GM19455 (cell line): ENCODE results near the gene SESN1.
"Not testable (repeated sequence)": the region's sequence is repeated elsewhere in the genome, so short reads cannot be mapped to it uniquely, and the experiment has no call there.

Experiments
- ATAC-seq: cut with Tn5 transposase; IDR thresholded peaks from one replicate; pipeline ENCODE4 v1.9.1; 2021; ENCODE audit not compliant: unreplicated experiment

Gene SESN1

DNA sequence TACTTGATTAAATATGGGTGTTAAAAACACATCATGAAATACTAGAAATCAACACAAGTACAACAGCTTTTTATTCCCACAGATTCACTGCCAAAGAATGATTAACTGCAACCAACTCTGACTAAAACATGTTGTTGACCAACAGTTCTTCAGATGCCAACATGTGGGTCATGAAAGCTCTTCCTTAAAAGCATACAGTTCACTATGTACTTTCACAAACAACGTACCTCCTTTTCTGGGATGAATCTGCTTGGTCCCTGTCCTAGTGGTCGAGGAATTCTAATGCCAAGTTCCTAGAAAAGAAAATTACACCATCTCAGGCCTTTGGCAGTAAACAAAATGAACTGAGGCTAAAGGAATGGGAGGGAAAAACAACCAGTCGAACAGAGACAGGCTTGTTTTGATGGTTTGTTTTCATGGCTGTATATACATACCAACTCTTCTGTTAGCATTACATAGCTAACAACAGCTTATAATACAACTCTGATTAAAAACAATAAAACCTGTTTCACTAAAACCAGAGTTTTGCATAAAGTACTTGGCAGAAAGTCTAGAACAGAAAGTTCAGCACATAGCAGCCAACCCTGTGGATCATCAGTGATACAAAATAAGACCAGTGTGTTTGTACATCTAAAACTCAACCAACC, 92.5 kb downstream of the SESN1 start:
- ATAC-seq = no peak

GRCh38 chr6:109001291-109001894, 93.3 kb downstream of the SESN1 start:
- no peak for ATAC-seq

GRCh38 chr6:109000289-109000688, 94.4 kb downstream of the SESN1 start:
- no peak for ATAC-seq

DNA sequence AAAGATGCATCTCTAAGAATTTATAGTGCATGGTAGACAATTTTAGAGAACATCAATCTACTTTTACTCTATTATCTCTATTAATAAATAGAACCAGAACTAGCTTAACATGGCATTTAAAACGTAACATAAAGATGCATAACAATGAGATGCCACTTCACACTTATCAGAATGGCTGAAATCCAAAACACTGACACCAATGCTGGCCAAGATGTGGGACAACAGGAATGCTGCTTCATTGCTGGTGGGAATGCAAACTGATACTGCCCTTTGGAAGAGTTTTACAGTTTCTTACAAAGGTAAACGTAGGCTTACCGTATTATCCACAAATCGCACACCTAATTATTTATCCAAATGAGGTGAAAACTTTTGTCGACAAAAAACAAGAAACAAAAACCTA, 95.2 kb downstream of the SESN1 start:
- no peak for ATAC-seq

GRCh38 chr6:108998485-108998884, 96.2 kb downstream of the SESN1 start:
- no peak for ATAC-seq

DNA sequence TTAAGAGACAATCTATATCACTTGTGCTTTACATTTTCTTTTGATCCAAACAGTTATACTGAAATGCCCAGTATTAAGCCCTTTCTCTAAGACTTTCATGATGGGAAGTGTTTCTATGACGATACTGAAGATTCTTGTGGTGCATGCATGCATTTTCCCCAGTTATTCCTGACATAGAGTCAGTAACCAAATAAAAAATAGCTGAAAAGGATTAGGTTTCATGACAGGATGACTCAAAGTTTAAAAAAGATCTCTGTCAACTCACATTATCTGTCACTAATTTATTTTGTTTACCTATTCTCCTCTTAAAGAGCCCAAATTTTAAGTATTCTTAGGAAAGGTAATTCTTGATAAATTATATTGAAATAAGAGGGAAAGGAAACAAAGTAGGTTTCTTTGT, 98.4 kb downstream of the SESN1 start:
- ATAC-seq = no peak

GRCh38 chr6:108995296-108995695, 99.3 kb downstream of the SESN1 start:
- ATAC-seq = no peak

GRCh38 chr6:108993876-108994275, 100.8 kb downstream of the SESN1 start:
- ATAC-seq = no peak

GRCh38 chr6:108989700-108990099, 104.9 kb downstream of the SESN1 start:
- no peak for ATAC-seq

DNA sequence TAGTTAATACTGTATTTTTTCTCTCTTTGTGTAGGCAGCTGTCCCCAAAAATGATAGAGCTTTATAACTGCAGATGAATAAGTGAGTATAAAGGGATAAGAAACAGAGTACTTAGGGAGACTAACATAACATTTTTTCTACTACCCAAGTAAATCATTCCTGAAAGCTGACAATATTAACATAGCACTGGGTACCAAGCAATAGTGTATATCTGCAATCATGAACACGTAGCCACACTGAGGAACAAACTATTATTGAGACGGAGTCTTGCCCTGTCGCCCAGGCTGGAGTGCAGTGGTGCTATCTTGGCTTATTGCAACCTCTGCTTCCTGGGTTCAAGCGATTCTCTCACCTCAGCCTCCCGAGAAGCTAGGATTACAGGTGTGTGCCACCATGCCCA, 105.9 kb downstream of the SESN1 start:
- no peak for ATAC-seq

- ATAC-seq = no peak
Observed at GRCh38 chr6:108988296-108988695, 106.3 kb downstream of the SESN1 start.

GRCh38 chr6:108987156-108987555, 107.5 kb downstream of the SESN1 start:
- ATAC-seq = no peak

- no peak for ATAC-seq
Observed at GRCh38 chr6:108985301-108985700, 109.3 kb downstream of the SESN1 start.

- ATAC-seq = no peak
Observed at GRCh38 chr6:108983151-108983550, 111.5 kb downstream of the SESN1 start.

DNA sequence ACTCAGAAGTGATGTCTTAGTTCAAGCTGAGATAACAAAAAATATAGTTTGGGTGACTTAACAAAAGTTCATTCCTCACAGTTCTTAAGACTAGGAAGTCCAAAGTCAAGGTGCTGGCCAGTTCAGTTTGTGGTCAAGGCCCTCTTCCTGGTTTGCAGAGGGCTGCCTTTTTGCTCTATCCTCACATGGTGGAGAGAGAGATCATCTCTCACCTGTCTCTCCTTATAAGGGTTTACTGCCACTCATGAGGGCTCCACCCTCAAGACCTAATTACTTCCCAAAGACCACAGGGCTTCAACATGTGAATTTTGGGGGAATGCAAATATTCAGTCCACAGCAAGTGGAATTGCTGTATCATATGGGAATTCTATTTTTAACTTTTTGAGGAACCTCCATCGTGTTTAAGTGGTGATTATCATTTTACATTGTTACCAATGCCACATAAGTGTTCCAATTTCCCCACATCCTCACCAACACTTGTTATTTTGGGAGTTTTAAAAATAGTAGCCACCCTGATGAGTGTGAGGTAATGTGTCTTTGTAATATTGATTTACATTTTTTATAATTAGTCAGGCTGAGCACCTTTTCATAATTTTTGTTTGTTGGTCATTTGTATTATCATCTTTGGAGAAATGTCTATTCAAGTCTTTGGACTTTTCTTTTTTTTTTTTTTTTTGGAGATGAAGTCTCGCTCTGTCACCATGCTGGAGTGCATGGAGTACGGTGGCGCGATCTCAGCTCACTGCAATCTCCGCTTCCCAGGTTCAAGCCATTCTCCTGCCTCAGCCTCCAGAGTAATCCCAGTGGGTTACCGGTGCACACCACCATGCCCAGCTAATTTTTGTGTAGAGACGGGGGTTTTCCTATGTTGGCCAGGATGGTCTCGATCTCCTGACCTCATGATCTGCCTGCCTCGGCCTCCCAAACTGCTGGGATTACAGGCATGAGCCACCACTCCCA, 112.2 kb downstream of the SESN1 start:
- ATAC-seq = no peak

- ATAC-seq = not testable (repeated sequence)
Observed at GRCh38 chr6:108978638-108979037, 116.0 kb downstream of the SESN1 start.

DNA sequence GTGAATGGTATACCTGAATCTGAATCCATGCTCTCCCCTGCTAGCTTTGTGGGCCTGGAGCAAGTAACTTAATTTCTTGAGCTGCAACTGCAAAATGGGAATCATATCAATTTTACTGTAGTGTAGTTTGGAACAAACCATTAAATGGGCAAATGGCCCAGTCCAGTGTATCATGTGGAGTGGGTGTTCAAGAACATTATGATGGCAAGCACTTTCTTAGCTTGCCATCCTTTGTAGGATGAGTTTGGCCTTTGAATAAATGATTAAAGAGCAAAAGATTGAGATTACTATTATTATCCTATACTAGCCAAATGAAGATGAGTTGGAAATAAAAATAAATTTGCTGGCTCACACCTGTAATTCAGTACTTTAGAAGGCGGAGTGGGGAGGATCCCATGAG, 120.4 kb downstream of the SESN1 start:
- ATAC-seq = no peak

DNA sequence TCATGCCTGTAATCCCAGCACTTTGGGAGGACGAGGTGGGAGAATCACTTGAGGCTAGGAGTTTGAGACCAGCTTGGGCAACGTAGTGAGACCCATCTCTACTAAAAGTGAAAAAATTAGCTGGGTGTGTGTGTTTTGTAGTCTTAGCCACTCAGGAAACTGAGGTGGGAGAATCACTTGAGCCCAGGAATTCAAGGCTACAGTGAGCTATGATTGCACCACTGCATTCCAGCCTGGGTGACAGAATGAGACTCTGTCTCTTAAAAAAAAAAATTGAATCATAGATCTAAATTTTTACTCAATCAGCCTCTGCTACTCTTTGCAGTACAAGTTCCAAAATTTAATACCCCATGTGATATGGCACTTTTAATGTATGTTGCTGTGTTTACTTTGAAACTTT, 124.9 kb downstream of the SESN1 start:
- ATAC-seq = no peak

DNA sequence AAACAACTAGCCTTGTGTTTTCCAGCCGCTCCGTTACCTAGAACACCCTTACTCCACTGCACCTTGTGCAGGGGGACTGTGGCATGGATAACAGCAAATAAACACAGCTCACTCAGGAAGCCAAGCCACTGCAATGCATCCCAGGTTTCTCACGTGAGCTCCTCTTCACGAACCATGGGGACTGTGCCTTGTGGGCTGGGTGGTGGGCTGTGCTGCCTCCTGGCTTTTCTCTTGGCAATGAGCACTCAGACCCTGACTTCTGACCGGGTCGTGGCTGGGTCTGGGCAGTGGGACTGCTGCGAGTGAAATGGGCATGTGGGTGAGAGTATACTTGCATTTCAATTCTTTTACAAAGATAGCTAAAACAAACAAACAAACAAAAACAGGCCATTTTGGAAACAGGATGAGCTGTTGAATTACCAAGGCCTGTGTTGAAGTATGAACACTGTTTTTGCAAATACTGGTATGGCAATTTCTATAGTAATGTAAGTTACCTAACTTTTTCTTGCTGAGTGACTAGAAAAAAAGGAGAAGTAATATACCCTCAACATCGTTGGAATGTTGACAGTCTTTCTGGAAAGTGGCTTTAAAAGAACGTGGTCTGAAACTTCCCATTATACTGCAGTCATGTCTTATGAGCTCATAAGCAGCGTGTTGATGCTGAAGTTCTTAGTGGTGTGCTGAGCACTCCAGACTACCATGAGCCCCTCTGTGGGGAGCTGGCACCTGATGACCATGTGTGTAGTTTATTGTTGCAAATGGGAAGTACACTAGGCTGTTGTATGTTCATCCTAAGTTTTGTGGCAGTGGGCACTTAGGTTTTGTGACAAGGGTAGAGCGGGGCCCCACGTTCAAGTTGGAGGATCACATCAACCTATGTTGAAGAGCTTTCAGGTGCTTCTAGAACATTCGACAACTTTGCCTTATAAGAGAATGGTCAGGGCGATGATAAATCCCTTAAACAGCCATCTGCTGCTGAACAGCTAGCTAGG, 126.0 kb downstream of the SESN1 start:
- ATAC-seq = no peak

GRCh38 chr6:108966855-108967755, 127.5 kb downstream of the SESN1 start:
- no peak for ATAC-seq
